Measurements from ENCODE around the gene DNAH8.

The DNAH8 gene

GRCh38 chr6:38723783-38724182 lies 8.7 kb downstream of the DNAH8 start:
- no peak for TF ChIP-seq POLR2AphosphoS5 (IDR thresholded peaks at IDR 0.05; ENCODE audit: low read depth, low read length)
- TF ChIP-seq TAF1 (IDR thresholded peaks at IDR 0.05; ENCODE audit: borderline replicate concordance, low read depth, low read length) = no peak
- TF ChIP-seq POLR2A (IDR thresholded peaks at IDR 0.05; ENCODE audit: low read depth, low read length) = no peak
- DNase-seq (ENCODE audit: insufficient read length) = no peak
- no peak for FAIRE-seq

DNA sequence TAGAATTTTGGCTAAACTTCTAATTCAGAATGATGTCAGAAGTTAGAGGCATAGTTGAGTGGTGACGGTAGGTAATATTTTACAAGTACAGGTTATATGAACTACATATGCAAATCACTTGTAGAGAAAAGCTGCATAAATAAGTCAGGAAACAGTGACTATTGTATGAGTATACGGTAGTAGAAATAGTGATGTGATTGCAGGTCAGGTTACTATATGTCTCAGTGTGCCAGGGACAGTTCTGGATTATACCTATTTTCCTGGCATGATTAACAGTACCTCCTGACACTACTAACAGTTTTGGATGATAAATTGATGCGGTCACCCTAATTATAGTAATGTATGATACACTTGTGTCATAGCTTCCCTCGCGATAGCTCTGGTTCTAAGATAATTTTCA lies 9.2 kb downstream of the DNAH8 start:
- DNase-seq (ENCODE audit: insufficient read length) = no peak

GRCh38 chr6:38725414-38726183 lies 10.5 kb downstream of the DNAH8 start:
- TF ChIP-seq TAF1 (IDR thresholded peaks at IDR 0.05; ENCODE audit: borderline replicate concordance, low read depth, low read length) (no peak), POLR2AphosphoS5 (IDR thresholded peaks at IDR 0.05; ENCODE audit: low read depth, low read length) (no peak), POLR2A (IDR thresholded peaks at IDR 0.05; ENCODE audit: low read depth, low read length) (no peak)
- DNase-seq (ENCODE audit: insufficient read length) (no peak), FAIRE-seq (no peak)

More for the DNA sequence above, 9.2 kb downstream of the DNAH8 start:
- FAIRE-seq = no peak
- TF ChIP-seq POLR2AphosphoS5 (IDR thresholded peaks at IDR 0.05; ENCODE audit: low read depth, low read length) (no peak), POLR2A (IDR thresholded peaks at IDR 0.05; ENCODE audit: low read depth, low read length) (no peak), TAF1 (IDR thresholded peaks at IDR 0.05; ENCODE audit: borderline replicate concordance, low read depth, low read length) (no peak)

GRCh38 chr6:38728203-38728602 lies 13.1 kb downstream of the DNAH8 start:
- DNase-seq (ENCODE audit: insufficient read length) (no peak), FAIRE-seq (no peak)
- TF ChIP-seq POLR2AphosphoS5 (IDR thresholded peaks at IDR 0.05; ENCODE audit: low read depth, low read length) = no peak

DNA sequence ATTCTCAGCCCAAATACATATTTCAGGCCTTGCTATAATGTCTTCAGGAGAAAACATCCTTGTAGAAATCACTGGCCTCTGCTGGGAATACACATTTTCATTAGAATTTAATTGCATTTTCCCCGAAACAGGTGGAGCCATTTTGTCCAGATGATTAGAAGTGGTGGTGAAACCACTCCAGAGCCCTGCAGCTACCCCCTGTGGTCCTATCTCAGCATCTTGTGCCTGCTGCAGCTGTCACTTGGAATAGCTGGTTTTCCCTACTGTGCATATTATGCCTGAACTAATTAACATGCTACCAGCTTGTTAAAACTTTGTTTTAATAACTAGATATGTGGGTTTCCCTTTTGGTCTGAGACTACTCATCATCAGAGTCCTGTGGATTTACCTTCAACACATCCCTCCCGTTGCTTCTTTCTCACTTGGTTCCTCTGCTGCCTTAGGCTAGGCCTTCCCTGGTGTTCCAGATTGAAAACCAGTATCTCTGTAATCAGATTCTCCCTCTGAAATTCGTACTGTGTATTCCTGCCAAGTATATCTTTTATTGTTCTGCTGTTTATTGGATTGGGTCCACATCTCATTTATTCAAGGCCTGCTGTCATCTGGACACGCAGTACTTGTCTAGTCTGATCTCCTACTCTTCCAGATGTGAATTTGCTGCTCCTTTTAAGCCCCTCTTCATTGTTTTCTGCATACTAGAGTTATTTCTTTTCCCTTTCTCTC lies 15.2 kb downstream of the DNAH8 start:
- DNase-seq (ENCODE audit: insufficient read length) (no peak), FAIRE-seq (no peak)
- TF ChIP-seq TAF1 (IDR thresholded peaks at IDR 0.05; ENCODE audit: borderline replicate concordance, low read depth, low read length) (no peak), POLR2AphosphoS5 (IDR thresholded peaks at IDR 0.05; ENCODE audit: low read depth, low read length) (no peak), POLR2A (IDR thresholded peaks at IDR 0.05; ENCODE audit: low read depth, low read length) (no peak)

GRCh38 chr6:38736951-38737350 lies 21.8 kb downstream of the DNAH8 start:
- FAIRE-seq (no peak), DNase-seq (ENCODE audit: insufficient read length) (no peak)
- no peak for TF ChIP-seq TAF1 (IDR thresholded peaks at IDR 0.05; ENCODE audit: borderline replicate concordance, low read depth, low read length)
- no peak for TF ChIP-seq POLR2A (IDR thresholded peaks at IDR 0.05; ENCODE audit: low read depth, low read length)
- no peak for TF ChIP-seq POLR2AphosphoS5 (IDR thresholded peaks at IDR 0.05; ENCODE audit: low read depth, low read length)

GRCh38 chr6:38738261-38738660 lies 23.1 kb downstream of the DNAH8 start:
- TF ChIP-seq POLR2A (IDR thresholded peaks at IDR 0.05; ENCODE audit: low read depth, low read length) (no peak), POLR2AphosphoS5 (IDR thresholded peaks at IDR 0.05; ENCODE audit: low read depth, low read length) (no peak), TAF1 (IDR thresholded peaks at IDR 0.05; ENCODE audit: borderline replicate concordance, low read depth, low read length) (no peak)
- DNase-seq (ENCODE audit: insufficient read length) (no peak), FAIRE-seq (no peak)

GRCh38 chr6:38739532-38739931 lies 24.4 kb downstream of the DNAH8 start:
- no peak for DNase-seq (ENCODE audit: insufficient read length)
- TF ChIP-seq POLR2AphosphoS5 (IDR thresholded peaks at IDR 0.05; ENCODE audit: low read depth, low read length) (no peak), TAF1 (IDR thresholded peaks at IDR 0.05; ENCODE audit: borderline replicate concordance, low read depth, low read length) (no peak), POLR2A (IDR thresholded peaks at IDR 0.05; ENCODE audit: low read depth, low read length) (no peak)
- no peak for FAIRE-seq

DNA sequence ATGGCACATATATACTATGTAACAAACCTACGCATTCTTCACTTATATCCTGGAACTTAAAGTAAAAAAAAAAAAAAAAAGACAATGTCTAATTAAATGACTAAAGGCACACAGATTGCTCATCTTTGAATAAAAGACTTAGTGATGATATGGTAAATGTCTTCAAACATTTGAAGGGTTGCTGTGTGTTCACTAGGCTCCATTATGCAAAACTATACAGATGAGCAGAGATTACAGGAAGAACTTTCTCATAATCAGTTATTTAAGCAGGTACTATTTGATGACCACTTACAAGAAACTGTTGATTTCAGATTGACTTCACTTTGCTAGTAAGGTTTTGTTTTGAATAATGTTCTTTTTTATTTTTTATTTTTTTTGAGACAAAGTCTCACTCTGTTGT lies 34.4 kb downstream of the DNAH8 start:
- no peak for FAIRE-seq
- TF ChIP-seq POLR2A (IDR thresholded peaks at IDR 0.05; ENCODE audit: low read depth, low read length) (no peak), POLR2AphosphoS5 (IDR thresholded peaks at IDR 0.05; ENCODE audit: low read depth, low read length) (no peak), TAF1 (IDR thresholded peaks at IDR 0.05; ENCODE audit: borderline replicate concordance, low read depth, low read length) (no peak)
- DNase-seq (ENCODE audit: insufficient read length) = no peak

DNA sequence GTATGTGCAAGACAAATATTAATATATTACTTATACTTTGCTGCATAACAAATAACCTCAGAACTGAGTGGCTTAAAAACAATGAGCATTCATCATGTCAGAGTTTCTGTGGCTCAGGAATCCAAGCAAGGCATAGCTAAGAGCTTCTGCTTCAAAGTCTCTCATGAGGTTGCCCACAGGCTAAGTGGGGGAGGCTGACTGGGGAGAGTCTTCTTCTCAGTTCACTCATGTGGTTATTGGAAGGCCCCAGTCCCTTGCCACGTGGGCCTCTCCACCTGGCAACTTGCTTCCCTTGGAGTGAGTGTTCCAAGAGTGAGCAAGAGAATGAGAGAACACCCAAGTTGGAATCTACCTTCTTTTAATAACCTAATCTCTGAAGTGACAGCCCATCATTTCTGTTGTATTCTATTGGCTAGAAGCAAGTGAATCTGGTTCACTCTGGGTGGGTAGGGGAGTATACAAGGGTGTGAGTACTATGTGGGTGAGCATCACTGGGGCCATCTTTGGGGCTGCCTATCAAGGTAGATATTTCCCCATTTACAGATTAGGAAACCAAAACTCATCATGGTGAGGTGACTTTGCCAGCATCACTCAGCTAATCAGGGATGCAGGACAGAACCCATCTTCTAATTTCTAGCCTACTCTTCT lies 36.0 kb downstream of the DNAH8 start:
- no peak for DNase-seq (ENCODE audit: insufficient read length)
- TF ChIP-seq POLR2A (IDR thresholded peaks at IDR 0.05; ENCODE audit: low read depth, low read length) (no peak), POLR2AphosphoS5 (IDR thresholded peaks at IDR 0.05; ENCODE audit: low read depth, low read length) (no peak), TAF1 (IDR thresholded peaks at IDR 0.05; ENCODE audit: borderline replicate concordance, low read depth, low read length) (no peak)
- no peak for FAIRE-seq

DNA sequence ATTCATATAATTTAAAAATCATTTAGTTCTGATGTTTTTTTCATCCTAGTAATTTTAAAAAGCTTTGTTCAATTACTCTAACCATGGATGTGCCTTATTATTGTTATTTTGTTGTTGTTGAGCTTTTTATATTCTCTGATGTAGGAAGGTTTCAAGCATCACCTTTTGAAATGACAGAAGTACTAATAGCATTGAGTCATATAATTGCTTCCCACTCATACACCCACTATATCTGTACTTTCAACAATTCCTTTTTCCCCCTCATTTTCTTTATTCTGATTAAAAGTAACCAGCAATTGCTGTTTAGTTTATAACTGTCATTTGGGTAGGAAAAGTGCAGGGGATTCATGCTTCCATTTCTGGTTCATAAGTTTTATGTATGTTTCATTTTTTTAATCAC lies 38.6 kb downstream of the DNAH8 start:
- FAIRE-seq (no peak), DNase-seq (ENCODE audit: insufficient read length) (no peak)
- TF ChIP-seq POLR2A (IDR thresholded peaks at IDR 0.05; ENCODE audit: low read depth, low read length) = no peak
- TF ChIP-seq POLR2AphosphoS5 (IDR thresholded peaks at IDR 0.05; ENCODE audit: low read depth, low read length) = no peak
- no peak for TF ChIP-seq TAF1 (IDR thresholded peaks at IDR 0.05; ENCODE audit: borderline replicate concordance, low read depth, low read length)

All from GM12892 (cell line).